B cell (primary cell): ENCODE measurements around the gene ORMDL2. TPM values are rescaled to one million over a fixed set of nuclear protein-coding genes. Genes with fewer than 3 reads are reported as not detected.

Experiments
- ATAC-seq: fragments of 200-7000 bp; cut with Tn5 transposase; one replicate; pipeline ENCODE4 v1.10.0; 2021; ENCODE audit warnings: low read depth, mild to moderate bottlenecking, moderate number of reproducible peaks, moderate library complexity
- CTCF ChIA-PET: fragments of 350-600 bp; sonication (Branson Sonifier 250); formaldehyde crosslinking; loops from one replicate; lab custom pipeline; 2021; ENCODE audit warnings: antibody characterized with exemption, inconsistent platforms; lab: Charles Lee
- POLR2A ChIA-PET: fragments of 350-600 bp; sonication (Branson Sonifier 250); formaldehyde crosslinking; loops from one replicate; lab custom pipeline; 2021; ENCODE audit warnings: antibody characterized with exemption; lab: Charles Lee
- DNase-seq: peaks from one replicate; pipeline ENCODE4 v3.0.0; 2013
- H2AFZ ChIP-seq: 2 replicates; pipeline ENCODE4 v1.6.1; 2012; ENCODE audit warnings: mild to moderate bottlenecking, low read depth, low read length; ENCODE audit not compliant: insufficient read depth, poor library complexity, severe bottlenecking
- H3K27ac ChIP-seq, 2 donors: 1 replicate in 1 of 2; 2 replicates in 1 of 2; pipeline ENCODE4 v1.5.1; 2012 to 2013; ENCODE audit warnings: low read length in 2 of 2, mild to moderate bottlenecking in 2 of 2, moderate library complexity in 1 of 2
- H3K27me3 ChIP-seq, 4 experiments: fragments of 200-600 bp in 1 of 4; sonication (generic) in 1 of 4; replicated peaks in 1 of 4; 1 replicate in 2 of 4; 2 replicates in 2 of 4; pipeline versions ENCODE4 v1.6.1 to v1.7.0; 2013 to 2016; ENCODE audit warnings: low read length in 3 of 4, mild to moderate bottlenecking in 2 of 4, mixed read lengths in 1 of 4, moderate library complexity in 1 of 4; ENCODE audit not compliant: insufficient read depth in 4 of 4, control insufficient read depth in 3 of 4; ENCODE audit errors: control extremely low read depth in 1 of 4
- H3K36me3 ChIP-seq, 2 experiments: replicated peaks in 1 of 2; 1 replicate in 1 of 2; 2 replicates in 1 of 2; pipeline versions ENCODE4 v1.6.1 to v1.7.1; 2013; ENCODE audit warnings: low read length in 1 of 2; ENCODE audit not compliant: insufficient read depth in 2 of 2, control insufficient read depth in 1 of 2; ENCODE audit errors: control extremely low read depth in 1 of 2, extremely low read depth in 1 of 2
- H3K4me1 ChIP-seq, 2 donors: fragments of 200-600 bp in 1 of 2; sonication (generic) in 1 of 2; 1 replicate in 1 of 2; 2 replicates in 1 of 2; pipeline versions ENCODE4 v1.5.1 to v1.6.1; 2013 to 2017; ENCODE audit warnings: low read length in 2 of 2; ENCODE audit not compliant: control insufficient read depth in 2 of 2, insufficient read depth in 2 of 2
- H3K4me2 ChIP-seq: replicated peaks from 2 replicates; pipeline ENCODE3; 2012; ENCODE audit warnings: mild to moderate bottlenecking, low read depth, low read length; ENCODE audit not compliant: poor library complexity, severe bottlenecking
- H3K4me3 ChIP-seq, 5 experiments: fragments of 200-600 bp in 1 of 5; sonication (generic) in 1 of 5; 1 replicate in 3 of 5; 2 replicates in 2 of 5; pipeline versions ENCODE4 v1.5.1 to v1.7.0; 2011 to 2016; ENCODE audit warnings: low read length in 4 of 5, mild to moderate bottlenecking in 4 of 5, low read depth in 2 of 5, control low read depth in 1 of 5, moderate library complexity in 1 of 5; ENCODE audit not compliant: insufficient read depth in 1 of 5; ENCODE audit errors: control extremely low read depth in 1 of 5, extremely low read depth in 1 of 5
- H3K79me2 ChIP-seq: fragments of 200-600 bp; sonication (generic); one replicate; pipeline ENCODE4 v1.6.0; 2016; ENCODE audit warnings: low read length; ENCODE audit not compliant: control insufficient read depth, insufficient read depth
- H3K9ac ChIP-seq: fragments of 200-600 bp; sonication (generic); 2 replicates; pipeline ENCODE4 v1.6.1; 2017; ENCODE audit warnings: mild to moderate bottlenecking, low read length, moderate library complexity
- H3K9me3 ChIP-seq, 3 donors: one replicate each; pipeline versions ENCODE4 v1.6.1 to v1.7.1; 2013; ENCODE audit warnings: low read length in 2 of 3; ENCODE audit not compliant: control insufficient read depth in 2 of 3, insufficient read depth in 1 of 3; ENCODE audit errors: control extremely low read depth in 1 of 3
- H4K20me1 ChIP-seq: 2 replicates; pipeline ENCODE4 v1.6.0; 2012; ENCODE audit warnings: mild to moderate bottlenecking, low read length; ENCODE audit not compliant: insufficient read depth, control insufficient read depth, poor library complexity, severe bottlenecking
- H3K27ac Mint-ChIP-seq: one replicate; pipeline ENCODE4 v1.8.0; 2021; ENCODE audit warnings: mixed read lengths
- H3K27me3 Mint-ChIP-seq: one replicate; pipeline ENCODE4 v1.8.0; 2021; ENCODE audit warnings: mixed read lengths
- H3K4me1 Mint-ChIP-seq: one replicate; pipeline ENCODE4 v1.8.0; 2021; ENCODE audit warnings: mixed read lengths
- H3K4me3 Mint-ChIP-seq: one replicate; pipeline ENCODE4 v1.8.0; 2021; ENCODE audit warnings: mixed read lengths
- H3K9me3 Mint-ChIP-seq: one replicate; pipeline ENCODE4 v1.8.0; 2022; ENCODE audit warnings: mixed read lengths; ENCODE audit not compliant: insufficient read depth
- EZH2 ChIP-seq: IDR thresholded peaks from 2 replicates; pipeline ENCODE4 v1.6.1; 2012; ENCODE audit warnings: borderline replicate concordance, low read depth, mild to moderate bottlenecking, moderate library complexity, low read length; ENCODE audit not compliant: insufficient read depth, poor library complexity, severe bottlenecking
- WGBS: methylation state at CpG from one replicate; pipeline ENCODE4 v1.1.5; 2013; ENCODE audit warnings: missing lambda C conversion rate; ENCODE audit not compliant: insufficient coverage; 5-methylcytosine and 5-hydroxymethylcytosine counted together
- intact Hi-C: fragments of 100-400 bp; cut with micrococcal nuclease; formaldehyde crosslinking; loops from one replicate; pipeline ENCODE4 v1.10.0; 2022
- polyA plus RNA-seq: library from polyadenylated mRNA; depleted of rRNA; stranded (reverse); fragments of >200 nt; gene quantifications from 2 replicates; pipeline ENCODE4 v1.2.3, GENCODE V29; 2012
- total RNA-seq, 2 donors: library from RNA; stranded (reverse); fragments of 120-200 nt in 1 of 2; gene quantifications; 1 replicate in 1 of 2; 2 replicates in 1 of 2; pipeline versions ENCODE4 v1.2.3 to v1.2.4, GENCODE V29; 2013 to 2022
- TF ChIP-seq, protein P1 (sequence below): fragments of 200-600 bp; IDR thresholded peaks from one replicate; pipeline ENCODE4 v1.8.0; 2022; ENCODE audit warnings: antibody characterized with exemption, mild to moderate bottlenecking

ORMDL2 gene
- total and polyA plus RNA-seq, 2 donors (not counting 1 experiment from before 2014, with no cell fraction given): 22.7 to 41.9 TPM

DNA sequence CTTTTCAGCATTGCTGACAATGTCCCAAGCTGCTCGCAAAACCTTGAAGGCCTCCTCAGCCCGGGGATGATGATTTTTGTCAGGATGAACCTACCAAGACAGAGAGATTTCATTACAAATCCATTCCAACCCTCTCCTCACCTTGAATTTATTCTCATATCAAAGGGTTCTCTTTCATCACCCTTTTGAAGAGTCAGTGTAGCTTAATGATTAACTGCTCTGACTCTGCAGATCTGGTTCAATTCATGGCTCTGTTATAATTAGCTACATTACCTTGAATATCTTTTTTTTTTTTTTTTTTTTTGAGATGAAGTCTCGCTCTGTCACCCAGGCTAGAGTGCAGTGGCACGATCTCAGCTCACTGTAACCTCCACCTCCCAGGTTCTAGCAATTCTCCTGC is 5.6 kb downstream of the ORMDL2 start:
- H3K4me1 ChIP-seq: peaks cover 28 to 41% of the 10 kb centered on the region in 2 donors
- no peak overlapping the region for H2AFZ ChIP-seq
- no peak for TF ChIP-seq EZH2
- TF ChIP-seq, protein P1, sequence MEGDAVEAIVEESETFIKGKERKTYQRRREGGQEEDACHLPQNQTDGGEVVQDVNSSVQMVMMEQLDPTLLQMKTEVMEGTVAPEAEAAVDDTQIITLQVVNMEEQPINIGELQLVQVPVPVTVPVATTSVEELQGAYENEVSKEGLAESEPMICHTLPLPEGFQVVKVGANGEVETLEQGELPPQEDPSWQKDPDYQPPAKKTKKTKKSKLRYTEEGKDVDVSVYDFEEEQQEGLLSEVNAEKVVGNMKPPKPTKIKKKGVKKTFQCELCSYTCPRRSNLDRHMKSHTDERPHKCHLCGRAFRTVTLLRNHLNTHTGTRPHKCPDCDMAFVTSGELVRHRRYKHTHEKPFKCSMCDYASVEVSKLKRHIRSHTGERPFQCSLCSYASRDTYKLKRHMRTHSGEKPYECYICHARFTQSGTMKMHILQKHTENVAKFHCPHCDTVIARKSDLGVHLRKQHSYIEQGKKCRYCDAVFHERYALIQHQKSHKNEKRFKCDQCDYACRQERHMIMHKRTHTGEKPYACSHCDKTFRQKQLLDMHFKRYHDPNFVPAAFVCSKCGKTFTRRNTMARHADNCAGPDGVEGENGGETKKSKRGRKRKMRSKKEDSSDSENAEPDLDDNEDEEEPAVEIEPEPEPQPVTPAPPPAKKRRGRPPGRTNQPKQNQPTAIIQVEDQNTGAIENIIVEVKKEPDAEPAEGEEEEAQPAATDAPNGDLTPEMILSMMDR: no peak
- peaks cover 31% of the 10 kb centered on the region for H3K79me2 ChIP-seq
- no peak overlapping the region for H3K4me3 ChIP-seq
- no peak overlapping the region for H3K4me2 ChIP-seq
- no peaks in the 10 kb centered on the region for H3K27me3 Mint-ChIP-seq
- no peaks in the 10 kb centered on the region for H3K9me3 ChIP-seq
- peaks cover 2 to 50% of the 10 kb centered on the region in 2 experiments for H3K36me3 ChIP-seq
- H3K27me3 ChIP-seq: no peaks in the 10 kb centered on the region
- H3K4me1 Mint-ChIP-seq: peaks cover 40% of the 10 kb centered on the region
- CTCF ChIA-PET: interaction anchor here (1.1 to 2.0 kb wide), 2 partner anchors 103 to 117 kb away, joined by 4 to 5 read pairs; no protein-coding TSS in a partner anchor
- no peak overlapping the region for H3K9ac ChIP-seq
- POLR2A ChIA-PET: interaction anchor here (0.6 kb wide), 1 partner anchor 14 kb away, joined by 12 read pairs; no protein-coding TSS in a partner anchor
- ATAC-seq (no peak), DNase-seq (no peak)
- no peak overlapping the region for H3K4me3 Mint-ChIP-seq
- peaks cover 9% of the 10 kb centered on the region for H4K20me1 ChIP-seq
- H3K9me3 Mint-ChIP-seq: no peaks in the 10 kb centered on the region
- H3K27ac Mint-ChIP-seq: peak overlapping the region; percentile 20
- H3K27ac ChIP-seq: peak overlapping the region in 1 of 2 donors; percentile 16
- intact Hi-C loops: no loop called here
- 100% methylated on average over 2 of the region's 4 CpGs for WGBS

DNA sequence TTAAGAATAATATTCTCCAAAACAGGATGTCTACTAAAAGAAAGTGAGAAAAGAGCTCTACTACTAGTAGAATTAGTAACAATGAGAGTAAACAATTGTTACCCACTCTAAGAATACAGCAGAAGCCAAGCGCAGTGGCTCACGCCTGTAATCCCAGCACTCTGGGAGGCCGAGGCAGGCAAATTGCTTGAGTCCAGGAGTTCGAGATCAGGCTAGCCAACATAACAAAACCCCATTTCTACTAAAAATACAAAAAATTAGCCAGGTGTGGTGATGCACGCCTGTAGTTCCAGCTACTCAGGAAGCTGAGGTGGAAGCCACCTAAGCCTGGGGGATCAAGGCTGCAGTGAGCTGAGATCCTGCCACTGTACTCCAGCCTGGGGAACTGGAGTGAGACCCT is 6.9 kb downstream of the ORMDL2 start:
- ChIA-PET CTCF (interaction anchor here (2.0 kb wide), 1 partner anchor 116 kb away, joined by 5 read pairs; no protein-coding TSS in a partner anchor), POLR2A (no interaction called here)
- ATAC-seq (no peak), DNase-seq (no peak)
- H3K4me1 ChIP-seq: peaks cover 25 to 38% of the 10 kb centered on the region in 2 donors
- H3K4me3 ChIP-seq: no peak overlapping the region
- Mint-ChIP-seq H3K4me3 (no peak overlapping the region), H3K27me3 (no peaks in the 10 kb centered on the region), H3K9me3 (no peaks in the 10 kb centered on the region), H3K27ac (peak overlapping the region; percentile 59), H3K4me1 (peaks cover 36% of the 10 kb centered on the region)
- no peak overlapping the region for H2AFZ ChIP-seq
- no peak overlapping the region for H3K9ac ChIP-seq
- H3K27me3 ChIP-seq: no peaks in the 10 kb centered on the region
- H3K27ac ChIP-seq: peak overlapping the region in 1 of 2 donors; percentile 63
- WGBS: no CpG with 5 or more reads among the region's 5 CpGs
- no peak overlapping the region for H3K4me2 ChIP-seq
- H4K20me1 ChIP-seq: no peaks in the 10 kb centered on the region
- H3K9me3 ChIP-seq: no peaks in the 10 kb centered on the region
- no peak for TF ChIP-seq EZH2
- TF ChIP-seq, protein P1: no peak
- peaks cover 29% of the 10 kb centered on the region for H3K79me2 ChIP-seq
- intact Hi-C loops: loop anchor here (5.0 kb wide), 1 partner anchor 293 kb away; the partner anchor contains the start of genes RPL41 and ZC3H10
- peaks cover 2 to 41% of the 10 kb centered on the region in 2 experiments for H3K36me3 ChIP-seq
